ENCODE results near the gene CR2. TPM values are rescaled to one million over a fixed set of nuclear protein-coding genes. Genes with fewer than 3 reads are reported as not detected.

The CR2 gene
- not detected in 2 replicates for total RNA-seq

GRCh38 chr1:207454046-207454964 lies at the start of gene CR2:
CR2 (plus strand) TSS chr1:207454328; CDS start chr1:207454419, 91 bp downstream.

GRCh38 chr1:207495801-207496792 lies 42.0 kb downstream of the CR2 start, which contains the start of gene CR1:
CR1 (plus strand) TSS chr1:207496157; CDS start chr1:207496268, 111 bp downstream.

Other genes with a start within 250 kb of the CR2 start
- 15.6 and 20.2 TPM in 2 replicates for gene CD55, start 132.7 kb upstream of the CR2 start, total RNA-seq
- not detected in 2 replicates for gene CR1, start 41.8 kb downstream of the CR2 start, total RNA-seq
- gene CR1L, start 190.8 kb downstream of the CR2 start, total RNA-seq, result not detected in 2 replicates